Measurements from ENCODE around the gene TMEM116.
"Not testable (repeated sequence)": the region's sequence is repeated elsewhere in the genome, so short reads cannot be mapped to it uniquely, and the experiment has no call there.

DNA sequence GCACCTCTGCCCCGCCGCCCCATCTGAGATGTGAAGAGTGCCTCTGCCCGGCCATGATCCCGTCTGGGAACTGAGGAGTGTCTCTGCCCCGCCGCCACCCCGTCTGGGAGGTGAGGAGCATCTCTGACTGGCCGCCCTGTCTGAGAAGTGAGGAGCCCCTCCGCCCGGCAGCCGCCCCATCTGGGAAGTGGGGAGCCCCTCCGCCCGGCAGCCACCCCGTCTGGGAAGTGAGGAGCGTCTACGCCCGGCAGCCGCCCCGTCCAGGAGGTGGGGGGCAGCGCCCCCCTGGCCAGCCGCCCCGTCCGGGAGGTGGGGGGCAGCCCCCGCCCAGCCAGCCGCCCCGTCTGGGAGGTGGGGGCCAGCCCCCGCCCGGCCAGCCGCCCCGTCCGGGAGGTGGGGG, 55.7 kb downstream of the TMEM116 start:
- TF ChIP-seq POLR2A (IDR thresholded peaks at IDR 0.05); EP300 (IDR thresholded peaks at IDR 0.05; ENCODE audit: low read depth); POLR2AphosphoS5 (IDR thresholded peaks at IDR 0.05): not testable (repeated sequence)
- TF ChIP-seq, protein P1, sequence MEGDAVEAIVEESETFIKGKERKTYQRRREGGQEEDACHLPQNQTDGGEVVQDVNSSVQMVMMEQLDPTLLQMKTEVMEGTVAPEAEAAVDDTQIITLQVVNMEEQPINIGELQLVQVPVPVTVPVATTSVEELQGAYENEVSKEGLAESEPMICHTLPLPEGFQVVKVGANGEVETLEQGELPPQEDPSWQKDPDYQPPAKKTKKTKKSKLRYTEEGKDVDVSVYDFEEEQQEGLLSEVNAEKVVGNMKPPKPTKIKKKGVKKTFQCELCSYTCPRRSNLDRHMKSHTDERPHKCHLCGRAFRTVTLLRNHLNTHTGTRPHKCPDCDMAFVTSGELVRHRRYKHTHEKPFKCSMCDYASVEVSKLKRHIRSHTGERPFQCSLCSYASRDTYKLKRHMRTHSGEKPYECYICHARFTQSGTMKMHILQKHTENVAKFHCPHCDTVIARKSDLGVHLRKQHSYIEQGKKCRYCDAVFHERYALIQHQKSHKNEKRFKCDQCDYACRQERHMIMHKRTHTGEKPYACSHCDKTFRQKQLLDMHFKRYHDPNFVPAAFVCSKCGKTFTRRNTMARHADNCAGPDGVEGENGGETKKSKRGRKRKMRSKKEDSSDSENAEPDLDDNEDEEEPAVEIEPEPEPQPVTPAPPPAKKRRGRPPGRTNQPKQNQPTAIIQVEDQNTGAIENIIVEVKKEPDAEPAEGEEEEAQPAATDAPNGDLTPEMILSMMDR (IDR thresholded peaks at IDR 0.05): not testable (repeated sequence)

Data from transverse colon (tissue), 4 donors.